Ishikawa (cell line): Measurements from ENCODE around the gene CACNA1G.

Source experiments
- CEBPB ChIP-seq: IDR thresholded peaks from 2 replicates; pipeline ENCODE4 v1.6.1; 2012
- CREB1 ChIP-seq: IDR thresholded peaks from 2 replicates; pipeline ENCODE4 v1.6.1; 2012; ENCODE audit warnings: low read depth
- EGR1 ChIP-seq: IDR thresholded peaks from 2 replicates; pipeline ENCODE4 v1.6.1; 2012
- EP300 ChIP-seq: IDR thresholded peaks from 2 replicates; pipeline ENCODE4 v1.6.1; 2012; ENCODE audit warnings: borderline replicate concordance
- FOXM1 ChIP-seq: IDR thresholded peaks from 2 replicates; pipeline ENCODE4 v1.6.1; 2012; ENCODE audit warnings: low read depth, borderline replicate concordance
- MAX ChIP-seq: IDR thresholded peaks from 2 replicates; pipeline ENCODE4 v1.6.1; 2012
- NFIC ChIP-seq: IDR thresholded peaks from 2 replicates; pipeline ENCODE4 v1.6.1; 2012
- RAD21 ChIP-seq: IDR thresholded peaks from 2 replicates; pipeline ENCODE4 v1.6.1; 2012; ENCODE audit warnings: low read depth
- REST ChIP-seq: IDR thresholded peaks from 2 replicates; pipeline ENCODE4 v1.6.1; 2012; ENCODE audit warnings: low read depth, mild to moderate bottlenecking
- TAF1 ChIP-seq: IDR thresholded peaks from 2 replicates; pipeline ENCODE4 v1.6.1; 2012; ENCODE audit warnings: low read depth, mild to moderate bottlenecking
- TCF12 ChIP-seq: IDR thresholded peaks from 2 replicates; pipeline ENCODE4 v1.6.1; 2012; ENCODE audit warnings: low read depth
- TEAD4 ChIP-seq: IDR thresholded peaks from 2 replicates; pipeline ENCODE4 v1.6.1; 2012
- USF1 ChIP-seq: IDR thresholded peaks from 2 replicates; pipeline ENCODE4 v1.6.1; 2012
- YY1 ChIP-seq: IDR thresholded peaks from 2 replicates; pipeline ENCODE4 v1.6.1; 2012; ENCODE audit warnings: low read depth
- ZBTB7A ChIP-seq: IDR thresholded peaks from 2 replicates; pipeline ENCODE4 v1.6.1; 2012; ENCODE audit warnings: low read depth

Gene CACNA1G

GRCh38 chr17:50661348-50661747, 100.8 kb downstream of the CACNA1G start:
- no peak for TF ChIP-seq TAF1
- no peak for TF ChIP-seq REST
- TF ChIP-seq EGR1: no peak
- no peak for TF ChIP-seq CEBPB
- no peak for TF ChIP-seq TCF12
- no peak for TF ChIP-seq YY1
- no peak for TF ChIP-seq TEAD4
- no peak for TF ChIP-seq RAD21
- no peak for TF ChIP-seq NFIC
- no peak for TF ChIP-seq USF1
- TF ChIP-seq ZBTB7A: no peak
- no peak for TF ChIP-seq MAX
- TF ChIP-seq EP300: no peak
- no peak for TF ChIP-seq CREB1
- TF ChIP-seq FOXM1: no peak

GRCh38 chr17:50661795-50662391, 101.4 kb downstream of the CACNA1G start:
- 0 out of 2 replicates have a peak, but pooled peaks have one; percentile 58 for TF ChIP-seq ZBTB7A
- TF ChIP-seq TCF12: peak; percentile 91
- TF ChIP-seq CEBPB: 0 out of 2 replicates have a peak, but pooled peaks have one; percentile 13
- peak; percentile 67 for TF ChIP-seq TEAD4
- no peak for TF ChIP-seq REST
- peak; percentile 93 for TF ChIP-seq NFIC
- TF ChIP-seq FOXM1: peak; percentile 74
- peak; percentile 70 for TF ChIP-seq YY1
- no peak for TF ChIP-seq TAF1
- no peak for TF ChIP-seq EGR1
- peak; percentile 62 for TF ChIP-seq MAX
- TF ChIP-seq USF1: peak; percentile 10; the same call in 1 of the 2 replicates
- TF ChIP-seq EP300: peak; percentile 91

- no peak for TF ChIP-seq NFIC
- TF ChIP-seq RAD21: no peak
- TF ChIP-seq MAX: no peak
- TF ChIP-seq USF1: no peak
- no peak for TF ChIP-seq CEBPB
- TF ChIP-seq TAF1: no peak
- TF ChIP-seq TEAD4: no peak
- no peak for TF ChIP-seq FOXM1
- TF ChIP-seq TCF12: no peak
- no peak for TF ChIP-seq CREB1
- no peak for TF ChIP-seq EGR1
- TF ChIP-seq REST: no peak
- no peak for TF ChIP-seq ZBTB7A
- TF ChIP-seq EP300: no peak
- no peak for TF ChIP-seq YY1
Measured at GRCh38 chr17:50662632-50663225, 102.2 kb downstream of the CACNA1G start.
